Measurements from ENCODE around the gene SPACDR. TPM values are rescaled to one million over a fixed set of nuclear protein-coding genes. Genes with fewer than 3 reads are reported as not detected.
A peak's percentile ranks its signal among the peaks of the same experiment; 100 is the strongest.

The SPACDR gene
- total and polyA plus RNA-seq, 9 of the 15 experiments (the other 6 are each of a cell fraction or from before 2014, with no cell fraction given): 0.07 to 0.55 (median 0.14) TPM; not detected in 1

- TF ChIP-seq TAL1 (IDR thresholded peaks at IDR 0.05) (peak; percentile 50; the same call in 1 of the 2 replicates), GTF3C2 (IDR thresholded peaks at IDR 0.05; ENCODE audit: borderline replicate concordance, extremely low read depth, insufficient read length) (no peak), CBX8 (IDR thresholded peaks at IDR 0.05; ENCODE audit: borderline replicate concordance, extremely low read depth, low read depth, low read length, poor library complexity, severe bottlenecking) (no peak), RBM39 (optimal IDR thresholded peaks at IDR 0.05; ENCODE audit: low read depth, low read length) (no peak), RERE (CRISPR knock-in tag; IDR thresholded peaks at IDR 0.05; ENCODE audit: borderline replicate concordance) (no peak), MEF2D (tag; conservative IDR thresholded peaks at IDR 0.05; ENCODE audit: low read depth) (no peak), HDAC1 (IDR thresholded peaks at IDR 0.05) (peak in 1 of 2 experiments; percentile 54; a peak in 1 of 4 replicates), HCFC1 (IDR thresholded peaks at IDR 0.05; ENCODE audit: low read depth, low read length) (no peak; the same call in 1 of the 2 replicates), NFRKB (IDR thresholded peaks at IDR 0.05; ENCODE audit: low read depth) (no peak), MTA2 (IDR thresholded peaks at IDR 0.05; ENCODE audit: low read depth) (peak; percentile 36), ESRRA (IDR thresholded peaks at IDR 0.05; ENCODE audit: borderline replicate concordance, low read depth) (no peak), EP300 (IDR thresholded peaks at IDR 0.05; ENCODE audit: low read length) (peak; percentile 57; the same call in 1 of the 2 replicates), TAF1 (IDR thresholded peaks at IDR 0.05; ENCODE audit: control insufficient read depth, extremely low read depth, insufficient read depth, low read length, severe bottlenecking) (no peak), DLX4 (CRISPR knock-in tag; IDR thresholded peaks at IDR 0.05) (no peak), HMBOX1 (IDR thresholded peaks at IDR 0.05) (no peak), KLF13 (tag; IDR thresholded peaks at IDR 0.05; ENCODE audit: borderline replicate concordance, low read depth) (no peak), PHB (CRISPR knock-in tag; IDR thresholded peaks at IDR 0.05) (no peak), ZNF507 (tag; conservative IDR thresholded peaks at IDR 0.05) (no peak)
Measured at GRCh38 chr7:100472854-100473499, 8.9 kb upstream of the SPACDR start (continued).

Measured in K562 (cell line).